ENCODE measurements around the gene LIX1L.

Gene LIX1L

DNA sequence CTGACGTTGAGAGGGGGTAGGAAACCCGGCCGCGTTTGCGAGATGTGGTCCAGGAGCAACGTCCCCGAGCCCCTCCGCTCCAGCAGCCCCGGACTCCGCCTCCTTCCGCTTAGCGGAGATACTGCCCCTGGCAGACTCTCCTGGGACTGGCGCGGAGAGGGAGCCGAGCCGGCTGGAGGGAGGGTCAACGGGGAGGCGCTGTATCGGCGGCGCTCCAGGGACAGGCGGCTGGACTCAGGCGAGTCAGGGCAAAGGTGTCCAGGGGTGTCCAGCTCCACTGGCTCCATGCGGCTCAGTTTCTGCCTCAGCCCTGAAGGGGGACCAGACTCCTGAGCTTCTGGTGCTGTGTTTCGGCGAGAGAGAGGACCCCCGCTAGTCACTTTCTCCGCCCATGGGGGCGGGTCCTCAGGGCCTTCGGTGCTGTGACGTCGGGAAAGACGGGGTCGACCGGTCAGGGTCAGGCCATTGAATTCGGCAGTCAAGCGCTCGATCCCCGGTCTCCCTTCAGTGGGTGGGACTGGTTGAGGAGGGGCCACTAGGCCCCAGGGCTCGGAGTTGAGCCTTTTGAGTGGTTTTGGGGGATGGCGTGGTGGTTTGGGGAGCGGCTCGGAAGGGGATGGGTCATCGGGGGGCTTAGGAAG lies 2.8 kb upstream of the LIX1L start:
- DNase-seq (ENCODE audit: insufficient read length) (no peak), FAIRE-seq (no peak)
- TF ChIP-seq POLR2AphosphoS5 (IDR thresholded peaks at IDR 0.05; ENCODE audit: low read depth, low read length) (no peak), TAF1 (IDR thresholded peaks at IDR 0.05; ENCODE audit: borderline replicate concordance, low read depth, low read length) (no peak), POLR2A (IDR thresholded peaks at IDR 0.05; ENCODE audit: low read depth, low read length) (no peak)

DNA sequence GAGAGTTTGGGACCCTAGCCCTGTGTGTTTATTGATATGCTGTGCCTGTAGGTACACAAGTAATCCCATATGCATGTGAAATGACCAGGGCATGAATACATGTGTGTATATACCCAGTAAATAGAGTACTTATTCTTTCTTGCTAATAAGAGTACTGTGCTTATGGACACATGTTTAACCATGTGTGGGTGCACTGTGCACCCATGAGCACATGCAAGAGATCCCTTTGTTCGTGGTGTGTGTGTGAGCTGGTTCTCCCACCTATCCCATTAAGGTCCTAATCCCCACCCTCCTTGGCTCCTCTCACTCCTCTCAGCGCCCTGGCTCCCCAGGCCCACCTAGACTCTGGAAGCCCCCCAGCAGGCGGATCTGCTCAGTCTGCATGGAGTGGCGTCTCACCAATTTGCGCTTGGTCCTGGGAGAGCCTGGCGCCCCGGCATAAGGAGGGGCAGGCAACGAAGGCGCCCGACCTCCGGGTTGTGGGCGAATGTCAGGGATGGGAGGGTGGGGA lies 2.2 kb upstream of the LIX1L start:
- no peak for FAIRE-seq
- no peak for DNase-seq (ENCODE audit: insufficient read length)
- no peak for TF ChIP-seq POLR2A (IDR thresholded peaks at IDR 0.05; ENCODE audit: low read depth, low read length)
- TF ChIP-seq TAF1 (IDR thresholded peaks at IDR 0.05; ENCODE audit: borderline replicate concordance, low read depth, low read length): no peak
- no peak for TF ChIP-seq POLR2AphosphoS5 (IDR thresholded peaks at IDR 0.05; ENCODE audit: low read depth, low read length)

DNA sequence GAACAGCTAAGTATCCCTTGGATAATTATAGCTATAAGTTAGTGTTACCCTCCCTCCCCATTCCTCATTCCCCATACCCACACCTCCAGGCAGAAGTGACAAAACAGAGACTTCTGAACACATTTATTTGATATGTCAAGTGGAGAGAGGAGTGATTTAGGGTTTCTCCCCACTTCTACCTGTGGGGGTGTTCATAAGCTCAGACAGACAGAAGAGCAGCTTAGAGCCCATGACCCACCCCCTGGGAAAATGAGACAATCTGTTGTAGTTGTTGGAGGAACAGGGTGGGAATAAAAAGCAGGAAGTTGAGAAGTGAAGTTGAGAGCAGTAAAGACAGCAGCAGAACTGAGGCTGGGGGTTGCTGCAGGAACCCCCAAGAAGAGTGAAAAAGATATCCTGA lies 1.5 kb upstream of the LIX1L start:
- FAIRE-seq: no peak
- TF ChIP-seq POLR2AphosphoS5 (IDR thresholded peaks at IDR 0.05; ENCODE audit: low read depth, low read length): no peak
- no peak for TF ChIP-seq TAF1 (IDR thresholded peaks at IDR 0.05; ENCODE audit: borderline replicate concordance, low read depth, low read length)
- no peak for TF ChIP-seq POLR2A (IDR thresholded peaks at IDR 0.05; ENCODE audit: low read depth, low read length)
- DNase-seq (ENCODE audit: insufficient read length): no peak

DNA sequence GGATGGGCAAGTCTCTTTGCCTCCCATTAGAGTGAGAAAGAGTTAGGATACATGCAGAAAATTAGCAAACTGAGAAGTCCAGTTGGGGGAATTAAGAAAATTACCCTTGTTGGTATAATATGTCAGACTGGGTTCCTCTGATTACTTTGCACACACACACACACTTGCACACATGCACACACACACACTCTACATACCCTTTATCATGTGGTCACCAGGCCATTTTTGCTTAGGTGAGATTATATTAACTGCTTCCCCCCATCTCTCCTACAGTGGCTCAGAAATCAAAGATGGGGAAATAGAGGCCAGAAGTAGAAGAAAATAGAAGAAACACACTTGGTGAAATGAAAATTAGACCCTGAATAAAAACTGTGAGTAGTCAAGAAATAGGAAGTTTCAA lies 917 bp upstream of the LIX1L start:
- no peak for TF ChIP-seq POLR2A (IDR thresholded peaks at IDR 0.05; ENCODE audit: low read depth, low read length)
- no peak for TF ChIP-seq POLR2AphosphoS5 (IDR thresholded peaks at IDR 0.05; ENCODE audit: low read depth, low read length)
- no peak for TF ChIP-seq TAF1 (IDR thresholded peaks at IDR 0.05; ENCODE audit: borderline replicate concordance, low read depth, low read length)
- no peak for FAIRE-seq

DNA sequence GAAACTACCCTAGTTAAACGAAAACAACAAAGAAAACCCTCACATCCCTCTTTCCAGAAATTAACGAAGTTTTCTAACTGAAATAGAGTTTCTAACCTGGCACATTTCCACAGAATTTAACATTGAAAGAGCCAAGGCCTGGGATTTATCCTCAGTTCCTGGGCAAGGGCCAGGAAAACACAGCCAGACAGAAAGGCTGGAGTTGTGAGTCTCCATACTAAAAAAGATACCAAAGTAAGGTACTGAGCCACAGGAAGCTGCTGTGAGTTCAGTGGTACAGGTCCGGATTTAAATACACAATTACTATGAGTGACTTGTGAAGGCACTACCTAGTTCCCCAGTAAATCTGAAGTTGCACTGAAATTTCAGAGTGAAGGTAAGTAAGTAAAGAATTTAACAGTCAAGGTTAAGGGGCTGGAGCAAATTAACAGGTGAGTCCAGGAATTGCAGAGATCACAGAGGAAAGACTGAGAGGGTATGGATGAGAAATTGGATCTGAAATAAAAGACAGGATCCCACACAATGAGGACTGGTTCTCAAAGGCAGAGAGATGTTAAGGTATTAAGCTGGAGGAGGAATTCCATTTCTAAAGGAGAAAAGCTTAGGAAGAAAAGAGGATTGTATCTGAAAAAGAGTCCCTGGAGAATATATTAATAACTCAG lies 905 bp downstream of the LIX1L start:
- FAIRE-seq (no peak), DNase-seq (ENCODE audit: insufficient read length) (no peak)
- TF ChIP-seq POLR2AphosphoS5 (IDR thresholded peaks at IDR 0.05; ENCODE audit: low read depth, low read length) (no peak), POLR2A (IDR thresholded peaks at IDR 0.05; ENCODE audit: low read depth, low read length) (no peak), TAF1 (IDR thresholded peaks at IDR 0.05; ENCODE audit: borderline replicate concordance, low read depth, low read length) (no peak)

More for the DNA sequence above, 917 bp upstream of the LIX1L start:
- DNase-seq (ENCODE audit: insufficient read length): no peak

DNA sequence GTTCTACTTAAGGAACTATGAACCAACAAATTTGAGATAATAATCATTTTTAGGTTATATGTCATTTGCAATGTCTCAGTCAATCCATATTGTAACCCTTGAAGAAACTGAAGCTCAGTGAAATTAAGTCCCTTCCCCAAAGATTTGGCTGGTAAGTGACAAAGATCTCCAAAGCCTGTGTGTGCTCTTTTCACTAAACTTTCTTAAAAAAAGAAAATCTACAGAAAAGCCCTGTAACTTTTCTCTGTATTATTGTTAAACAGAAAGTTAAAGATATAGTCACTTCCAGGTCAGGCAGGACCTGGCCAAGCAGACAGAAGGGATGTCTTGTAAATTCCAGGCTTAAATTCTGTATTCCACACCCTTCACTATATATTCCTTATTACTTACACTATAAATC lies 1.5 kb downstream of the LIX1L start:
- TF ChIP-seq TAF1 (IDR thresholded peaks at IDR 0.05; ENCODE audit: borderline replicate concordance, low read depth, low read length): no peak
- no peak for TF ChIP-seq POLR2A (IDR thresholded peaks at IDR 0.05; ENCODE audit: low read depth, low read length)
- no peak for TF ChIP-seq POLR2AphosphoS5 (IDR thresholded peaks at IDR 0.05; ENCODE audit: low read depth, low read length)
- DNase-seq (ENCODE audit: insufficient read length): no peak
- no peak for FAIRE-seq

DNA sequence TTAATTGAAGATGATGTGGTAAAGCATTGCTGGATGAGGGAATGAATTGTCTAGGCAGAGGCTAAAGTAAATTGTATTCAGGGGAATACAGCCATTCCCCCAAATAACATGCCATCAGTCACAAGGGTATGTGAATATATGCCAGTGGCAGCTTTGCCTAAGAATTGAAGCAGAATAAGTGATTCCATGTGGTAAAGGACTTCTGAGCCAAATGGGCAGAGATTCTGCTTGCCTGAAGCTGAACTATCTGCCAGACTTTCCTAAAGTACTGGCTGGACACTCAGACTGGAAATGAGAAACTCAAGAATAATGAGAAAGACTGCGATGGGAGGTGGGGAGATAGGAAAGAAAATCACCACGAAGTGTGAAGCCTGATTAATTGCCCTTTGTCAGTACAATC lies 2.4 kb downstream of the LIX1L start:
- DNase-seq (ENCODE audit: insufficient read length) (no peak), FAIRE-seq (no peak)
- TF ChIP-seq TAF1 (IDR thresholded peaks at IDR 0.05; ENCODE audit: borderline replicate concordance, low read depth, low read length) (no peak), POLR2AphosphoS5 (IDR thresholded peaks at IDR 0.05; ENCODE audit: low read depth, low read length) (no peak), POLR2A (IDR thresholded peaks at IDR 0.05; ENCODE audit: low read depth, low read length) (no peak)

DNA sequence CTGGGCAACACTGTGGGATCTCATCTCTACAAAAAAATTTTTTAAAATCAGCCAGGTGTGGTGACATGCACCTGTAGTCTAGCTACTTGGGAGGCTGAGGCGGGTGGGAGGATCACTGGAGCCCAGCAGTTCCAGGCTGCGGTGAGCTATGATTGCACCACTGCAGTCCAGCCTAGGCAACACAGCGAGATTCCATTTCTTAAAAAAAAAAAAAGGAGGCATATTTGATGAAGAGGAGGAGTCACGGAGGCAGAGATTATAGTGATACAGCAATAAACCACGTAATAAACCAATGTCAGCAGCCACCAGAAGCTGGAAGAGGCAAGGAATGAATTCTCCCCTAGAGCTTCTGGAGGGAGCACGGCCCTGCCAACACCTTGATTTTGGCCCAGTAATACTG lies 4.0 kb downstream of the LIX1L start:
- TF ChIP-seq POLR2AphosphoS5 (IDR thresholded peaks at IDR 0.05; ENCODE audit: low read depth, low read length) (no peak), POLR2A (IDR thresholded peaks at IDR 0.05; ENCODE audit: low read depth, low read length) (no peak), TAF1 (IDR thresholded peaks at IDR 0.05; ENCODE audit: borderline replicate concordance, low read depth, low read length) (no peak)
- FAIRE-seq (no peak), DNase-seq (ENCODE audit: insufficient read length) (no peak)

DNA sequence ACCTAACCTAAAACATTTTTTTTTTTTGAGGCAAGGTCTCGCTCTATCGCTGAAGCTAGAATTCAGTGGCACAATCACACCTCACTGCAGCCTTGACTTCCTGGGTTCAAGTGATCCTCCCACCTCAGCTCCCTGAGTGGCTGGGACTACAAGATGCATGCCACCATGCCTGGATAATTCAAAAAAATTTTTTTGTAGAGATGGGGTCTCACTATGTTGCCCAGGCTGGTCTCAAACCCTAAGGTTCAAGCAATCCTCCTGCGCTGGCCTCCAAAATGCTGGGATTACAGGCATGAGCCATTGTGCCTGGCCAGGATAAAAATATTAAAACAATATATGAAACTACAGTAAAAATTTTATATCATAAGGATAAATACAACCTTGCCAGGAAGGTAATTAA lies 4.9 kb downstream of the LIX1L start:
- DNase-seq (ENCODE audit: insufficient read length): no peak
- no peak for FAIRE-seq
- TF ChIP-seq POLR2AphosphoS5 (IDR thresholded peaks at IDR 0.05; ENCODE audit: low read depth, low read length): no peak
- no peak for TF ChIP-seq TAF1 (IDR thresholded peaks at IDR 0.05; ENCODE audit: borderline replicate concordance, low read depth, low read length)
- TF ChIP-seq POLR2A (IDR thresholded peaks at IDR 0.05; ENCODE audit: low read depth, low read length): no peak

DNA sequence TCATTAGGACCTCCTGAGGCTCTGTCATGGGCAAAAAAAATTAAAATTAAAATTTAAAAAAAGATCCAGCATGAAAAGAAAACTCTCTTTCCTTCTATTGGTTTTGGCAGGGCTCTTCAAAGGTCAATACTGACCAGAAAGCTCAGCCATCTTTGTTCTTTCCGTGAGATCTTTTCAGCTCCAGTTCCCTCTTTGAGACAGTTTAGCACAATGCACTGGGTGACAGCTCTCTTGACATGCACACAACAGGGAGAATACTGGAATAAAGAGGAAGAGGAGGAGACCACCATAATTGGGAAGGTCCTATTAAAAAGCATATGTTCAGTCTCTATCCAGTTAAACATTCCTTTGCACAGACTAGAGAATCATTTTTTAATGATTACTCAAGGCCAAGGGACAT lies 6.3 kb downstream of the LIX1L start:
- no peak for FAIRE-seq
- no peak for DNase-seq (ENCODE audit: insufficient read length)
- TF ChIP-seq TAF1 (IDR thresholded peaks at IDR 0.05; ENCODE audit: borderline replicate concordance, low read depth, low read length) (no peak), POLR2AphosphoS5 (IDR thresholded peaks at IDR 0.05; ENCODE audit: low read depth, low read length) (no peak), POLR2A (IDR thresholded peaks at IDR 0.05; ENCODE audit: low read depth, low read length) (no peak)

DNA sequence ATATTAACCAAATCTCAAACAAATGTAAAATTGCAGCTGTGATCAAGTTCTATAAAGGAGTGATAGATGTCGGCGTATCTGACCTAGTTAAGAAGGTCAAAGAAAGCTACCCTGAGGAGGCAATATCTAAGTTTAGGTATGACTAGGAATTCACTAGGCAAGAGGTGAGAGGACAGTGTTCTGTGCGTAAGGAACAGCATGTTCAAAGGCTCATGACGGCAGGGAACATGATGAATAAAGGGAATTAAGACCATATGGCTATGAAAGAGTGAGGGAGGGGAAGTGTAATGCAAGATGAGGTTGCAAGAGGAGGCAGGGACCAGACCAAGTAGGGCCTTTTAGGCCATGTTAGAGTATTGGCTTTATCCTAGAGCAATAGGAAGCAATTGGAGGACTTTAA lies 8.6 kb downstream of the LIX1L start:
- FAIRE-seq: no peak
- DNase-seq (ENCODE audit: insufficient read length): no peak
- TF ChIP-seq TAF1 (IDR thresholded peaks at IDR 0.05; ENCODE audit: borderline replicate concordance, low read depth, low read length) (no peak), POLR2AphosphoS5 (IDR thresholded peaks at IDR 0.05; ENCODE audit: low read depth, low read length) (no peak), POLR2A (IDR thresholded peaks at IDR 0.05; ENCODE audit: low read depth, low read length) (no peak)

DNA sequence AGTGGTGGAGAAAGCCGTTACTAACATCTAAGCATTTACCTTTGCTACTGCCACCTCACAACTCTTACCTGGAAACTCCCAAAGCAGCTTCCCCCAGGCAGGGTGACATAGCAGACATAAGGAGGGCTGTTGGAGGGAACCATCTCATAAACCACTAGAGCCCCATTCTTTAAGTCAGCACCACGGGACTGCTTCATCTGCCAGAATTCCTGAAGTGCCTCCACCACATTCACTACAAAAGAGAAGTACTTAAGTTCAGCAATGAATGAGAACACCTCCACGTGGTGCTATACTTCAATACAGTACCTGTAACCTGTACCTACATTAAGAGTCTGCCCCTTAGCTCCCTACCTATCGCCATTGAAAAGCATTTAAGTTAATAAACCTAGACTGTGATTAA lies 10.3 kb downstream of the LIX1L start:
- FAIRE-seq (no peak), DNase-seq (ENCODE audit: insufficient read length) (no peak)

More for the DNA sequence above, 10.3 kb downstream of the LIX1L start:
- no peak for TF ChIP-seq POLR2A (IDR thresholded peaks at IDR 0.05; ENCODE audit: low read depth, low read length)
- TF ChIP-seq TAF1 (IDR thresholded peaks at IDR 0.05; ENCODE audit: borderline replicate concordance, low read depth, low read length): no peak
- no peak for TF ChIP-seq POLR2AphosphoS5 (IDR thresholded peaks at IDR 0.05; ENCODE audit: low read depth, low read length)

Measured in GM12892 (cell line).